NCI-H345 treated with DMSO at 0.1 percent for 48 hours (cell line): ENCODE data around the gene PPP5C.
"Not testable (repeated sequence)": the region's sequence is repeated elsewhere in the genome, so short reads cannot be mapped to it uniquely, and the experiment has no call there.

Source experiments
- DNase-seq: peaks from one replicate; lab custom pipeline; 2025; ENCODE audit not compliant: unreplicated experiment; lab: John Stamatoyannopoulos, UW

The PPP5C gene

DNA sequence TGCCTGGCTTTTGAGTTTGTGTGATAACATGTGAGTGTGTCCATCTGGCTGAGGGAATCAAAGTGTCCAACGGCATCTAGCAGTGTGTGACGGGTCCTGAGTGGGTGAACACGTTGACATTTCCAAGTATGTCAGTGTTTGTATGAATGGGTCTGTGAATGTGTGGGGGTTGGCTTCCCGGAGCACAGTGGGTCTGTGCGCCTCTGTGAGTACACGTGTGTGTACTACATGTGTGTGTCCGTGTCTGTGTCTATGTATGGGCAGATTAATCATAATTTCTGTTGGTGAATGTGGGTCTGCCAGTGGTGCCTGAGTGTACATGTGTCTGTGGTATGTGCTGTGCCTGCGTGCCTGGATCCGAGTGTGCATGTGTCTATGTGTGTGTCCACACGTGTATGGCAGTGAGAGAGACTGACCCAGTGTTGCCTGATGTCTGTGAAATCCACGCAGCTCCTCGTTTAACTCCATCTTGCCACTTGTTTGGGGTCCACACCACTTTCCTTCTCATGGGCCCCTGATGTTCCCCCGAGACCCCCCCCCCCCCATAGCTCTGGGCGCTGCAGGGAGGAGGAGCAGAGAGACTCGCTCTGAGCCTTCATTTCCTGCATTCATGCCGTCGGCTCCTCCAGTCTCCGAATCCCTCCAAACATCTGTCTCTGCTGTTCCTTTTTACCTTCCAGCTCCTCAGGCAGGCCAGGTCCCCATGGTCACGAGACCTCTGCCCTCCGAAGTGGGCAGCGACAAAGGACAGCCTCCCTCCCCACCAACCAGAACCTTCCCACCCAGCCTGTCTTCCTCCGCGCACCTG lies 61.2 kb downstream of the PPP5C start:
- no peak for DNase-seq

DNA sequence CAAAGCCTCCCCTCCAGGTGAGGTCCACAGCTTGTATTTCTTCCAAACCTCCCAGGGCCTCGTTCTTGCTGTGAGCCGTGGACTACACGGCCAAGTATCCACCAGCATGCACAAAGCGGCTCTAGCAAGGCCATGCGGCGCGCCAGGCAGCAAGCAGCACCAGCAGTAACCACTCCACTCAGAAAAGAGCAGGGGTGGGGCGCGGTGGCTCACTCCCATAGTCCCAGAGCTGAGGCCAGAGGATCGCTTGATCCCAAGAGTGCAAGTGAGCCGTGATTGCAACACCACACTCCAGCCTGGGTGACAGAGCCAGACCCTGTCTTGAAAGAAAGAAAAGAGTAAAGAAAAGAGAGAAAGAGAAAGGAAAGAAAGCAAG lies 61.8 kb downstream of the PPP5C start:
- DNase-seq, result no peak

DNA sequence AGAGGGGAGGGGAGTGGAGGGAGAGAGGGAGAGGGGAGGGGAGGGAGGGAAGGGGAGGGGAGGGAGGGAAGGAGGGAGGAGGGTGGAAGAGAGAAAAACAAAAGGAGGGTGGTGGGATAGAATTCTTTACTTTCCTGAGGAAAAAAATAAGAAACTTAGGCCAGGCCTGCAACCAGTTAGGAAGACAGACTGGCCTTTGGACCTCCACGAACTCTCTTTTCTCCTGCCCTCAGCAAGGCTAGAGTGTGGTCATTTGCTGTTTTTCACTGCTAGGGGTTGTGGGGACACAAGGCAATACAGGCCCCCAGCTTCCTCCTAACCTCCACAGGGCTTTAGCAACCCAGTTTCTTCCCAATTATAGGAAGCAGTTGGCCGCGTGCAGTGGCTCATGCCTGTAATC lies 62.3 kb downstream of the PPP5C start:
- DNase-seq, result no peak

DNA sequence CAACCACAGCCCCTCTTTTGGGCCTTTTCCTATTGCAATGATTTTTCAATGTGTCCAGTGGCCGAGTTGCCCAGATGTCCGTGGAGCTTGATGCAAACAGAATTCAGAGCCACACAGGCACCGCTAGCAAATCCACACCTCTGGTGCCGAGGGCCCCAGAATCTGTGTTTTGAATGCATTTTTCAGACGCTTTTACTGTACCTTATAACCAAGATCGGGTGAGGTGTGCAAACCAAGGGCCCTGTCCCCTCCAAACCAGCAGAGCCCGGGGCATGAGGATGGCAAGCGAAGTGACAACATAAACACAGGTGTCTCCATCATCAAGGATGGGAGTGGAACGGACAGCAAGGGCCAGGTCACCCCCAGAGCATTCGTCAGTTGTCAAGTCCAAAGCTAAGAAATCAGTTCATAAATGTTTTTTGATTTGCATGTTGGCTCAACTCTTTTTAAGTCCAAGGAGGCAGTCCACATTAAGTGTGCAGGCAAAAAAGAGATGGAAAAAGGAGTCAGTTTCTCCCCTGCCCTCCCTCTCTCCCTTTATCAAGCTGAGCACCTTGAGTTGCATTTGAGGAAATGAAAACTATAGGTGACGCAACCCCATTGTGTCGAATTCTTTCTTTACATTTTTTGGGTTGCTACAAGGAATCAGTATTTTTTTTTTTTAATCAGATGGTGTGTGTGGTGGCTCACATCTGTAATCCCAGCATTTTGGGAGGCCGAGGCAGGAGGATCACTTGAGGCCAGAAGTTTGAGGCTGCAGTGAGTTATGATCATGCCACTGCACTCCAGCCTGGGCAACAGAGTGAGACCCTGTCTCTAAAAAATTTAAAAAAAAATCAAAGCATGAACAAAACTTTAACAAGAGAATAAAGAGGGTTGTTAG lies 63.6 kb downstream of the PPP5C start:
- DNase-seq, result no peak

DNA sequence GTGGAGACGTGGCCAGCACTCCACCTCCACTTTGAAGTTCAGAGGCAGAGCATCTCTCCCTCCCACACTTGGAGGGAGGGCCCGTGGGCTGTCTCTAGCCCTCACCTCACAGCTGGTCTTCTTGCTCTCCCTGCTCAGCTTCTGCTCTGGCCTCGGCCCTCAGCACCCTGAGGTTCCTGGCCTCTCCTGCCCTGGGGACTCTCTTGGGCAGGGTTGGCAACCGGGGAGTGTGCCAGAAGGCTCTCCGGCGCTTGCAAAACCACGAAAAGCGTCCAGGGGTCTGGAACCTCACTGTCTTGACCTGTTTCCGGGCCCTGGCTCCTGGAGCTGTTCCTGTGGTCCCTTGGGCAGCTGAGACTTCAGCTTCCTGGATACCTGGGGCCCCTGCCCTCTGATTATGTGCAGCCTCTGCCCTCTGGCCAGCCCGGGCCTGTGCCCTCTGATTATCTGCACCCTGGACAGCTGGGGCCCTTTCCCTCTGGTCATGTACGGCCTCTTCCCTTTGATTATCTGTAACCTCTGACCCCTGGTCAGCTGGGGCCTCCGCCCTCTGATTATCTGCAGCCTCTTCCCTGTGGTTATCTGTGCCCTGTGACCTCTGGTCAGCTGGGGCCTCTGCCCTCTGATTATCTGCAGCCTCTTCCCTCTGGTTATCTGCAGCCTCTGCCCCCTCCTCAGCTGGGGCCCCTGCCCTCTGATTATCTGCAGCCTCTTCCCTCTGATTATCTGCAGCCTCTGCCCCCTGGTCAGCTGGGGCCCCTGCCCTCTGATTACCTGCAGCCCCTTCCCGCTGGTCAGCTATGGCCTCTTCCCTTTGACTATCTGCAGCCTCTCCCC lies 64.4 kb downstream of the PPP5C start:
- no peak for DNase-seq

DNA sequence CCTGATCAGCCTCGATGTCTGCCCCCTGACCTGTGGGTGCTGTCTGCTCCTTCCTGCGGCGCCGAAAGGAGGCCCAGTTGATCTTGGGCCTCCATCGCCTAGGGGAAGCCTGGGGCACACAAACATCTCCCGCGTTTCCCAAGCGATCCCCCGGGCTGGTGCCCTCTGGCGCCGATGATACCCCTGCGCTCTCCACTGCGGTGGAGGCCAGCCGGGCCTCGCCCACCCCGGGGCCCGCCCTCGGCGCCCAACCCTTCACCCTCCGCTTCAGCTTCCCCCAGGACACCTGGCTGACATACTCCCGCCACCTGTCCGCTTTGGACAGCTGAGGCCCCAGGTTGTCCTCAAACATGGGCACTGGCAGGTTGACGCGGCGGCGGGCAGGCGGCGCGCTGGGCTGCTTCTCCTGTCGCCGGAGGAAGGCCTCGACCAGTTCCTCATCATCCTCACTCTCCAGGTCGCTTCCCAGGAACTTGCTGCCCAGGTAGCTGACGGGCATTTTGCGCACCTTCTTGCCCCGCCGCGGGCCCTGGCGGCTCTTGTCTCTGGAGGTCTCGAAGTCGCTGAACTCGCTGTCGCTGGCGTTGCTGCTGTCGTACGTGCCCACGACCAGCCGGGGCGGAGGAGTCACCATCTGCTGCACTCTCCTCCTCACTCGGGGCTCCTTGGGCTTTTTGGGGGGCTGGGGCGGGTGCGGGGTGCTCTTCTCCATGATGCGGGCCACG lies 65.2 kb downstream of the PPP5C start:
- no peak for DNase-seq

DNA sequence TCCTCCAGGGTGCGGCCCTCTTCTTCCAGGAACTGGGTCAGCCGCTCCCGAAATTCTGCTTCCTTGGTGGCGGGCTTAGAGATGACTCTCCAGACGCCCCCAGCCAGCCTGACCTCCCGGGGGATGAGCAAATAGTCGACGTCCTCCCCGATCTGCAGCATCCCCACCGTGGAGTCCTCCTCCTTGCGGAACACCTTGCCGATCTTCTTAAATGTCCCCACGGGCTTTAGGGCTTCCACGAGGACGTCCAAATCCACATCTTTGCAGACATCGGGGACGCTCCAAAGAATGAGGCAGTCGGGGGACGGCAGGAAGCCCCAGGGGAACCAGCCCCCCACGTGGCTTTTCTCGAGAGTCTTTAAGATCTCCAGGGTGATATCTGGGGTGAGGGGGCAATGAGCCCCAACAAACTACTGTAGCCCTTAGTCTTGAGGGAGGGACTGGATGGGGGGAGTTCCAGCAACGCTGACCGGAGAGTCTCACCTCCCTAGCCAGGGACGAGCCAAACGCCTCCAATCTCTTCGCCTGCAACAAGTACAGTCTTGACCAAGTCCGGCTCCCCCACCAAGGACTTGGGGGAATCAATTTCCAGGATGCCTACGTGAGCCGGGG lies 65.9 kb downstream of the PPP5C start:
- DNase-seq, result no peak

DNA sequence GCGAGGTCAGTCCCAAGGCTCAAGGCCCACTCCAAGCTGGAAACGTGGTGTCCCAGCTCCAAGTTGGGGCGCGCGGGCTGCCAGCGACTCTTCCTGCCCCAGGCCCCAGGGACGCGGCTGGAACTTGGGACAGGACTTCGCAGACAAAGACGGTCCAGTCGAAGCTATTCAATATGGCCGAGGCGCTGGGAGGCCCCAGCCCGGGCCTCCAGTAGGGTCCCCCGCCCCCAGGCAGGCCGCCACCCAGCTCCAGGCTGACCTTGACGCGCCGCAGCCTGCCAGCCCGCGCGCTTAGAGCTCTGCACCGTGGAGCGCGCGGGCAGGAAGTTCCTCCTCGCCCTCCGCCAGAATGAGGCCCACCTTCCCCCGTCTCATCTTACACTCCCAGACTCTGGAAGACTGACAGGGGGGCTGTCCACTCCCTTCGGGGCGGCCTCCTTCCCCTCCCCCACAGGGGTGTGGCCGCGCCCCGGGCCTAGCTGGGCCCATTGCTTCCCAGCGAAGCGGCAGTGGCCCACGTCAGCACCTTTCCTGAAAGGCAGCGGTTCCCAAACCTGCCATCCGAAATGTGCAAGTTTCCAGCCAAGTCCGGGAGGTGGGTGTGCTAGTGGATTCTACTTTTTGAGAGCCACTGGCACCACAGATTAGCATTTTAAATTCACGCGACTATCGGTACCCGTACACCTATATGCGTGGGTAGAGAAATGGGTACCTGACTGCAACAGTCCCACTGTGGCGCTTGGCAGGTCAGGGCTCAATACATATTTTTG lies 66.6 kb downstream of the PPP5C start, which contains the start of gene CCDC8:
Gene CCDC8 (minus strand): TSS at position 303 of the 770 bp plus-strand sequence. CDS start 754 bp downstream, outside the sequence.
- DNase-seq, result no peak

DNA sequence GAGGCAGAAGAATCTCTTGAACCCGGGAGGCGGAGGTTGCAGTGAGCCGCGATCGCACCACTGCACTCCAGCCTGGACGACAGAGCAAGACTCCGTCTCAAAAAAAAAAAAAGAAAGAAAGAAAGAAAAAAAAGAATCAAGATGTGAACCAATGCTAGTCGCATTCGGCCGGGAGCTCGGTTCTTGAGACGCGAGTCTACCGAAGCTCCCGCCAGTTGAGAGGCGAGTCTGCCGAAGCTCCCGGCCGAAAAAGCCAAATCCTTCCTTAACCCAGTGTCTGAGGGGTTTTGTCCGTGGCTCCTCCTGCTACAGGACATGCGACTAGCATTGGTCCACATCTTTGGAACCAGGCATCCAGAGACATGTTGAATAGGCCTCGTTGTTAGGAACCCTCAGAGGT lies 68.0 kb downstream of the PPP5C start:
- not testable (repeated sequence) for DNase-seq

DNA sequence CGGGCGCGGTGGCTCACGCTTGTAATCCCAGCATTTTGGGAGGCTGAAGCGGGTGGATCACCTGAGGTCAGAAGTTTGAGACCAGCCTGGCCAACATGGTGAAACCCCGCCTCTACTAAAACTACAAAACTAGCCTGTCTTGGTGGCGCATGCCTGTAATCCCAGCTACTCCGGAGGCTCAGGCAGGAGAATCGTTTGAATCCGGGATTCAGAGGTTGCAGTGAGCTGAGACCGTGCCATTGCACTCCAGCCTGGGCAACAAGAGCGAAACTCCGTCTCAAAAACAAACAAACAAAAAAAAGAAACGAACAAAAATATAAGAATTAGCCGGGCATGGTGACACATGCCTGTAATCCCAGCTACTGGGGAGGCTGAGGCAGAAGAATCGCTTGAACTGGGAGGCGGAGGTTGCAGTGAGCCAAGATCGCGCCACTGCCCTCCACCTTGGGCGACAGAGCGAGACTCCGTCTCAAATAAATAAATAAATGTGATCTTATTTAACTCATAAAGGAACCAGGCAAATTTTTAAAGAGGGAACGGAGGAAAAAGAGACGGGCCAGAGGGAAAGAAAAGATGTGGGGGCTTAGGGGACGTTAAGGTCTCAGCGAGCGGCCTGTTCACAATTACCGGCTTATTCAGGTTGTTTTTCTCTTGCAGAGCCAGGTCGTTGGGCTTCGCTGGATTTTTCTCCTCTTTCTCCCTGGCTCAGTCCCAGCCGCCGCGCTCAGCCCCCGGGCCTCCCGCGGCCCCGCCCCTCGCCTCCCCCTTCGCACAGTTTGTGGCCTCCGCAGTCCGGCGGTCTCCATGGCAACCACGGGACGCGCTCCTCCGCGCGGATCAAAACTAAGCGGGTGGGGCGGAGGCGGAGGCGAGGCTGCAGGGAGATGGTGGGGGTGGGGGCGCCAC lies 69.2 kb downstream of the PPP5C start:
- DNase-seq, result peak; percentile 25

DNA sequence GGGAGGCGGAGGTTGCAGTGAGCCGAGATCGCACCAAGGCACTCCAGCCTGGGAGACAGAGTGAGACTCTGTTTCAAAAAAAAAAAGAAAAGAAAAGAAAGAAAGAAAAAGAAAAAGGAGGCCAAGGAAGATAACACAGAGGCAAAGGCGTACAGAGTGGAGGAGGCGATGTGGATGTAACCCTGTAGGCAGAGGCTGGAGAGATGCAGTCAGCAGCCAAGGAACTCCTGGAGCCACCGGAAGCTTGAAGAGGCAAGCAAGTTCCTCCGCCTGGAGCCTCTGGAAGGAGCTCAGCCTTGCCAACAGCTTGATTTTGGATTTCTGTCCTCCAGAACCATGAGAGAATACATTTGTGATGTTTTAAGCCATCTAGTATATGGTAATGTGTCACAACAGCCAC lies 73.2 kb downstream of the PPP5C start:
- DNase-seq, result no peak

DNA sequence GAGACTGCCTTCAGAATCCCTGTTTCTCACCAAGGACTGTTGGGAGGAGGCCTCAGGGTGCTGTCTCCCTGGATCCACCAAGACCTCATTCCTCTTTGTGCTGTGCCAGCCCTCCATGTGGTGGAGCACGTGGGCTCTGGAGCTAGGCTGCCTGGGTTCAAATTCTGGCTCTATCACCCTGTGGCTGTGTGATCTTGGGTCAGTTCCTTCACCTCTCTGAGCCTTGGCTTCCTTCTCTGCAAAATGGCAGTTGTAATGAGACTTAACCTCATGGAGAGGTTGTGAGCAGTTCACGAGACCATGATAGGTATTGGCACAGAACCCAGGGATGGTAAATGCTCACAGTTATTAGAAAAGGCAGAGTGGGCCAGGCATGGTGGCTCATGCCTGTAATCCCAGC lies 75.5 kb downstream of the PPP5C start:
- no peak for DNase-seq

DNA sequence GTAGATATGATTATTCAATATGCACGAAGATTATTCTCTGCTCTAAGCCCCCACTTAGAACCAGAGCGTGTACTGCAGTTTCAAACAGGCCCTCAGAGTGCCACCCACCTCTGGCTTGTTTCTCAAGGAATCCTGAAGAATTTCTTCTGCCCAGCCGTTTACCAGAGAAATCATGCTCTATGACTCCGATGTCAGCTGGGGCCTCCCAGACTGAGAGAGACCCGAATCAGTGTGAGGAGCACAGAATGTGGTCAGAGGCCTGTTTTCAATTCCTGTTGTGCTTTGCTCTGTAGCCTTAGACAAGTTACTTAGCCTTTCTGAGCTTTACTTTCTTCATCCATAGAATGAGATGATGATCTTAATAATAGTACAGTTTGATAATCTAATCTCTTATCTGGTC lies 76.3 kb downstream of the PPP5C start:
- DNase-seq, result no peak

DNA sequence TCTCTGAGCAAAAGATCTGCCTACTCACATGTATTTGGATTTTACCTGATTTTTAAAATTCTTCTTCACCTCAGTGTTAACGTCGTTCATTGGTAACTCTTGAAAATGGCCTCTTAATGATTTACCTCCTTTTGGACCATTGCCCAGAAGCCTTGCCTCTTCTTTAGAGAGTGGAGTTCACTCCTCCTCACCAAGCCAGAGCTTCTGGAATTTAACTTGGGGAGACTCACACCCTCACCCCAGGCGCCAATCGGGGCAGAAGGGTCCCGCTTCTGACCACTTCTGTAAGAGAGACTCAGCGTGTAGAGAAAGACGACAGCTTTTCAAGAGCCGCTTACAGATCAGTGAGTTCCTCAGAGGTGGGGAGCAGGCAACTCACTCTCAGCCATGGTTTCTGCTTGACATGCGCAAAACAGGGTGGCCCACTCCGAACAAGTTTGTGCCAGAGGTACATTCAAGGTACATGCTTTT lies 79.2 kb downstream of the PPP5C start:
- DNase-seq, result no peak

DNA sequence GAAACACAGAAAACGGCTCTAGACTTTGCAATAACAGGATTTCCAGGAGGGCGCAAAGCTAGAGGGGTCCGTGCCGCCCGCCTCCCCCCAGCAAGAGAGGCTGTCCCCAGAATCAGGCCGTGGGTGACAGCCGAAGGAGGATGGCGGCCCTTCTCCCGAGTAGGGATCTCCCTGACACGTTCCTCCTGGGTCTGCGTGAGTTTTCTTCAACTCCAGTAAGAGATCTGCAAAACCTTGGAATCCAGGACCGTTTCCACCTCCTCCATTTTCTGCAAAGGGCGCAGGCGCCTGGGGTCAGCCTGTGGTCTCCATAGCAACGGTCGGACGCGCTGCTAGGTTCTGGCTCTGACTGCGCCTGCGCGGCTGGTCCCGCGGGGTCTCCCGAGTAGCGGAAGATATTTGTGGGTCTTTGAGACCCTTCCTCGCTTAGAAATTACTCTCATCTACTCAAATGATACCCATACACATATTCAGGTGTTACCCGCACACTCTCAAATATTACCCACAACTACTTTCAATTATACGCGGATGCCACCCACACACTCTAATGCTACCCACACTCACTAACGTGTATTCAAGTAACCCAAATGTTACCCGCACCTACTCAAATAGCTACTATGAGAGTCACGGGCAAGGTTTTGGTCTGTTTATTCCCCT lies 79.7 kb downstream of the PPP5C start:
- peak; percentile 2 for DNase-seq

DNA sequence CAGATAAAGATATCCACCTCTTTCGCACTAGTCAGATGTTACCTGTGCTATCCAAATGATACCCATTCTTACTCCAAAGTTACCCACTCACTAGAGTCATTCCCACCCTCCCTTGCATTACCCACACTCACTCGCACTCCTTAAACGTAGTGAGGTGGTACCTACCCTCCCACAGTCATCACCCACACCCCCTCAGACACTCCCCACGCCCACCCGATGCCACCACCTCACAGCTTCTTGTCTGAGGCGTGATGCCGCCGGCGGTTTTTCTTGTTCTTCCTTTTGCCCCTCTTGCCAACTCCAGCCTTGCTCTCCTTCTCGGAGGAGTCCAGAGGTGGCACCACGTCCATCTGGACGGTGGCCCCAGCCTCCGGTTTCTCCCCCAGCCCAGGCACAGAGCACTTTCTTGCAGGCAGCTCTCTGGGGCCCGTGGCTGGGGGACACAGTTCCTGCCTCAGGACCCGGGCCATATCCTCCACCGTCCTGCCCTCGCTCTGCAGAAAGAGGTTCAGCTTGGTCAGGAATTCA lies 80.7 kb downstream of the PPP5C start:
- no peak for DNase-seq
